ENCODE results near the gene CHST6.

CHST6 gene

GRCh38 chr16:75514296-75514695, 19.1 kb upstream of the CHST6 start:
- ChIA-PET POLR2A (no interaction called here), CTCF (interaction anchor here (0.8 to 1.3 kb wide), 2 partner anchors 42 to 43 kb away, joined by 4 to 8 read pairs; no protein-coding TSS in a partner anchor)
- no peaks in the 10 kb centered on the region for H3K9me3 ChIP-seq (ENCODE audit: control insufficient read depth, insufficient read depth, low read depth, low read length)
- H3K4me3 ChIP-seq (ENCODE audit: low read depth, low read length), result no peak overlapping the region
- H3K36me3 ChIP-seq (ENCODE audit: control insufficient read depth in 2 of 2, insufficient read depth in 1 of 2, low read length in 2 of 2), result no peaks in the 10 kb centered on the region; a peak in 1 of 3 replicates
- H3K4me1 ChIP-seq (ENCODE audit: control insufficient read depth, insufficient read depth, low read length), result peaks cover 3% of the 10 kb centered on the region; the same call in 1 of the 2 replicates
- no peak overlapping the region for H3K27ac ChIP-seq (ENCODE audit: extremely low read depth, low read depth, low read length)
- TF ChIP-seq ZNF518A (tag by site-specific recombination; conservative IDR thresholded peaks at IDR 0.05; ENCODE audit: low read depth), result no peak
- no peak for TF ChIP-seq ZNF394 (tag by site-specific recombination; IDR thresholded peaks at IDR 0.05; ENCODE audit: borderline replicate concordance)
- TF ChIP-seq ZNF398 (tag by site-specific recombination; IDR thresholded peaks at IDR 0.05), result no peak
- no peak for TF ChIP-seq ZNF202 (tag by site-specific recombination; IDR thresholded peaks at IDR 0.05; ENCODE audit: borderline replicate concordance)
- no peak for TF ChIP-seq ZNF121 (tag by site-specific recombination; IDR thresholded peaks at IDR 0.05)
- TF ChIP-seq ZNF561 (tag by site-specific recombination; IDR thresholded peaks at IDR 0.05; ENCODE audit: borderline replicate concordance), result no peak
- no peak for TF ChIP-seq ZNF132 (tag by site-specific recombination; IDR thresholded peaks at IDR 0.05; ENCODE audit: borderline replicate concordance)
- TF ChIP-seq ZNF449 (tag by site-specific recombination; IDR thresholded peaks at IDR 0.05), result no peak
- no peak for TF ChIP-seq ZSCAN4 (tag by site-specific recombination; IDR thresholded peaks at IDR 0.05)
- TF ChIP-seq GLIS2 (tag by site-specific recombination; IDR thresholded peaks at IDR 0.05), result no peak
- no peak for TF ChIP-seq AEBP2 (tag by site-specific recombination; IDR thresholded peaks at IDR 0.05; ENCODE audit: borderline replicate concordance)
- no peak for TF ChIP-seq ZNF423 (tag by site-specific recombination; IDR thresholded peaks at IDR 0.05)
- no peak for TF ChIP-seq KLF1 (tag by site-specific recombination; IDR thresholded peaks at IDR 0.05)
- TF ChIP-seq ZNF214 (tag by site-specific recombination; IDR thresholded peaks at IDR 0.05; ENCODE audit: borderline replicate concordance), result no peak
- no peak for TF ChIP-seq ZBTB44 (tag by site-specific recombination; IDR thresholded peaks at IDR 0.05)
- no peak for TF ChIP-seq ELK4 (IDR thresholded peaks at IDR 0.05; ENCODE audit: borderline replicate concordance, low read depth, low read length)
- no peak for TF ChIP-seq HOXA7 (CRISPR knock-in tag; IDR thresholded peaks at IDR 0.05; ENCODE audit: borderline replicate concordance)
- TF ChIP-seq ZBTB11 (tag by site-specific recombination; conservative IDR thresholded peaks at IDR 0.05; ENCODE audit: low read depth), result no peak
- no peak for TF ChIP-seq ZNF600 (tag by site-specific recombination; IDR thresholded peaks at IDR 0.05)
